GM12878 (cell line): Measurements from ENCODE around the gene ISG15. TPM values are rescaled to one million over a fixed set of nuclear protein-coding genes. Genes with fewer than 3 reads are reported as not detected.

ENCODE experiments used
- ATAC-seq: fragments of 200-7000 bp; cut with Tn5 transposase; 3 replicates; pipeline ENCODE4 v1.9.1; 2020; ENCODE audit warnings: mild to moderate bottlenecking, moderate library complexity
- BruUV-seq: library from RNA; stranded (reverse); fragments of 400-500 nt; replicated peaks from 2 replicates; lab custom pipeline; 2021; lab: Mats Ljungman, UMichigan
- CTCF ChIA-PET: fragments of 300-600 bp; sonication (Branson Sonifier 250); formaldehyde crosslinking; extraction: SDS; loops from one replicate; lab custom pipeline; 2021; ENCODE audit warnings: inconsistent platforms; lab: Yijun Ruan, JAX
- POLR2A ChIA-PET: fragments of 350-600 bp; formaldehyde crosslinking; extraction: SDS; loops from one replicate; lab custom pipeline; 2021; ENCODE audit warnings: inconsistent platforms; lab: Charles Lee
- RAD21 ChIA-PET: fragments of 300-600 bp; sonication (Branson Sonifier 250); formaldehyde crosslinking; loops from one replicate; lab custom pipeline; 2023; ENCODE audit warnings: antibody characterized with exemption; ENCODE audit not compliant: unreplicated experiment; lab: Charles Lee
- SMC1A ChIA-PET: fragments of 300-600 bp; sonication (Branson Sonifier 250); formaldehyde crosslinking; loops from one replicate; lab custom pipeline; 2023; ENCODE audit not compliant: unreplicated experiment, uncharacterized antibody; lab: Charles Lee
- DNase-seq: peaks from one replicate; pipeline ENCODE4 v3.0.0-alpha.2; 2011; ENCODE audit warnings: low read depth, low spot score
- FAIRE-seq: peaks from 3 replicates; lab custom pipeline; 2011; peaks lifted over from hg19 to GRCh38; lab: Jason Lieb, UNC
- H2AFZ ChIP-seq: 2 replicates; pipeline ENCODE4 v1.6.0; 2011; ENCODE audit warnings: low read depth, low read length, control low read depth; ENCODE audit not compliant: control insufficient read depth
- H3K27ac ChIP-seq: 2 replicates; pipeline ENCODE4 v1.5.1; 2011; ENCODE audit warnings: control low read depth; ENCODE audit not compliant: control insufficient read depth, insufficient read depth
- H3K27me3 ChIP-seq, 2 experiments: replicated peaks in 1 of 2; 2 replicates each; pipeline versions ENCODE4 v1.6.0 to v1.6.1; 2011; ENCODE audit warnings: low read length in 1 of 2; ENCODE audit not compliant: control insufficient read depth in 2 of 2, insufficient read depth in 2 of 2
- H3K36me3 ChIP-seq, 2 experiments: 2 replicates each; pipeline ENCODE4 v1.5.1; 2011; ENCODE audit warnings: low read length in 1 of 2; ENCODE audit not compliant: control insufficient read depth in 2 of 2, insufficient read depth in 2 of 2
- H3K4me1 ChIP-seq: 2 replicates; pipeline ENCODE4 v1.6.1; 2011; ENCODE audit warnings: mild to moderate bottlenecking, low read length, moderate library complexity, mixed read lengths; ENCODE audit not compliant: control insufficient read depth, insufficient read depth
- H3K4me2 ChIP-seq: 2 replicates; pipeline ENCODE4 v1.6.0; 2011; ENCODE audit warnings: control low read depth; ENCODE audit not compliant: control insufficient read depth, insufficient read depth
- H3K4me3 ChIP-seq: fragments of 200-600 bp; sonication (generic); 2 replicates; pipeline ENCODE4 v1.5.1; 2016
- H3K79me2 ChIP-seq: 2 replicates; pipeline ENCODE4 v1.6.0; 2011; ENCODE audit warnings: low read length; ENCODE audit not compliant: control insufficient read depth, insufficient read depth
- H3K9ac ChIP-seq: 2 replicates; pipeline ENCODE4 v1.8.0; 2011; ENCODE audit warnings: low read length, control low read depth, mixed read lengths; ENCODE audit not compliant: control insufficient read depth, insufficient read depth
- H3K9me3 ChIP-seq: replicated peaks from 3 replicates; pipeline ENCODE4 v1.5.1; 2011; ENCODE audit warnings: mild to moderate bottlenecking, low read length; ENCODE audit not compliant: control insufficient read depth, insufficient read depth
- H4K20me1 ChIP-seq: 2 replicates; pipeline ENCODE4 v1.6.0; 2011; ENCODE audit not compliant: control insufficient read depth, insufficient read depth
- ASH2L ChIP-seq: fragments of 300-600, 200-600 bp; sonication (generic); IDR thresholded peaks from 2 replicates; pipeline ENCODE4 v1.6.1; 2017; ENCODE audit warnings: low read depth, mild to moderate bottlenecking, borderline replicate concordance
- CEBPB ChIP-seq, 2 experiments: fragments of 150-350 bp in 1 of 2; IDR thresholded peaks; 2 replicates each; pipeline ENCODE4 v1.6.1; 2012 to 2014; ENCODE audit warnings: low read depth in 2 of 2, low read length in 2 of 2, borderline replicate concordance in 1 of 2, inconsistent platforms in 1 of 2
- GATAD2B ChIP-seq: fragments of 450-650 bp; conservative IDR thresholded peaks from 2 replicates; pipeline ENCODE4 v1.6.1; 2017; ENCODE audit warnings: low read depth, mild to moderate bottlenecking, moderate library complexity
- JUNB ChIP-seq: IDR thresholded peaks from 2 replicates; pipeline ENCODE4 v1.6.1; 2016; ENCODE audit warnings: antibody characterized with exemption, mild to moderate bottlenecking
- KLF5 ChIP-seq: fragments of 450-650 bp; IDR thresholded peaks from 2 replicates; pipeline ENCODE4 v1.6.1; 2014; ENCODE audit warnings: mild to moderate bottlenecking; ENCODE audit not compliant: partially characterized antibody
- POLR2A ChIP-seq: IDR thresholded peaks from 2 replicates; pipeline ENCODE4 v1.6.1; 2011; ENCODE audit warnings: low read depth, mild to moderate bottlenecking, low read length
- RBBP5 ChIP-seq: fragments of 200-600 bp; sonication (generic); conservative IDR thresholded peaks from 2 replicates; pipeline ENCODE4 v1.6.1; 2016
- WGBS: methylation state at CpG from one replicate; pipeline ENCODE4 v1.1.6; 2016; ENCODE audit warnings: low lambda C conversion rate; ENCODE audit not compliant: insufficient replicate concordance, insufficient coverage; ENCODE audit errors: missing lambda C conversion rate; 5-methylcytosine and 5-hydroxymethylcytosine counted together
- in situ Hi-C: fragments of 300-500 bp; cut with MboI; formaldehyde crosslinking; loops from 9 replicates; pipeline ENCODE4 v1.14.3; 2018; ENCODE audit warnings: mixed read lengths
- intact Hi-C: fragments of 100-400 bp; cut with micrococcal nuclease; formaldehyde crosslinking; loops from one replicate; pipeline ENCODE4 v1.14.2; 2022; ENCODE audit not compliant: unreplicated experiment
- polyA plus RNA-seq, 11 experiments: library from polyadenylated mRNA; depleted of rRNA in 4 of 11; unstranded in 6 of 11; stranded (reverse) in 5 of 11; fragments of >200 nt; fragmentation: Nextera tagmentation in 4 of 11; fragmentation: Illumina TruSeq in 1 of 11; extraction: Ambion mirVana in 4 of 11; extraction: Trizol in 1 of 11; gene quantifications; 1 replicate in 1 of 11; 2 replicates in 10 of 11; pipeline versions ENCODE4 v1.2.1 to v1.2.3, GENCODE V29; 2011 to 2016; ENCODE audit warnings: inconsistent platforms in 2 of 11, missing spikeins in 2 of 11, low read depth in 1 of 11
- total RNA-seq, 4 experiments: library from RNA; depleted of rRNA in 3 of 4; stranded (reverse); fragments of >200 nt in 3 of 4; fragmentation: Illumina TruSeq in 1 of 4; extraction: Trizol in 1 of 4; gene quantifications; 2 replicates each; pipeline versions ENCODE4 v1.2.1 to v1.2.3, GENCODE V29; 2013 to 2021
- TF ChIP-seq, protein P1 (sequence below): fragments of 450-650 bp; IDR thresholded peaks from 2 replicates; pipeline ENCODE4 v1.6.1; 2018; ENCODE audit warnings: mild to moderate bottlenecking, low read depth, moderate library complexity; ENCODE audit not compliant: partially characterized antibody
- TF ChIP-seq, protein P2 (sequence below): fragments of 450-650 bp; IDR thresholded peaks from 2 replicates; pipeline ENCODE4 v1.6.1; 2016; ENCODE audit warnings: mild to moderate bottlenecking
- TF ChIP-seq, protein P3 (sequence below): fragments of 450-650 bp; IDR thresholded peaks from 2 replicates; pipeline ENCODE4 v1.6.1; 2017; ENCODE audit warnings: antibody characterized with exemption, mild to moderate bottlenecking, moderate library complexity

The ISG15 gene
- total and polyA plus RNA-seq, 10 of the 15 experiments (the other 5 are each of a cell fraction or from before 2014, with no cell fraction given): 7.8 to 384 (median 274) TPM

DNA sequence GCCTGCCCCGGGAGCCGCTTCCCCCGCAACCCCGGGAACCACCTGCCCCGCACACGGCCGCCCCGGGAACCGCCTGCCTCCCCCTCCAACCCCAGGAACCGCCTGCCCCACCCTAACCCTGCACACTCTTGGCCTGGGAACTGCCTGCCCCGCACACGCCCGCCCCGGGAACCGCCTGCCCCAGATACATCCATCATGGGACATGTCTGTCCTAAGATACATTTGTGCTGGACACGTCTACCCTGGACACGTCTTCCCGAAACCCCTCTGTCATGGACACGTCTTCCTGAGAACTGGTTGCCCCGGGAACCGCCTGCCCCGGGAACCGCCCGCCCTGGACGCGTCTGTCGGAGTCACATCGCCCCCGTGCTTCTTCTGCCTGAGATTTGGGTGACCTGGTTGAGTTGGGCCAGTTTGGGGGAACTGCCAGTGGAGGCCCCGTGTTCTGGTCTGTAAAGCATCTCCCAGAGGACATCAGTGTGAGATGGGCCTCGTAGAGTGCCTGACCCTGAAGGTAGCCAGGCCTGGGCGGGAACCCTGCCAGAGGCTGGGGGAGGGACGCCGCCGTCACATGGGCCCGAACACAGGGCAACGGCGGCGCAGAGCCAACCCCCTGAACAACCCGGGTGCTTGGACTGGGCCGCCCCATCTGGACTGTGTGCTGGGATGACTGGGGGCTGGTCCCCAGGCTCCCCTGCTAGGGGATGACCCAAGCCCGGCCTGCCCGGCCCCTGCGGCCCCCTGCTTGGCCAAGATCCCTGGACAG, 35.0 kb upstream of the ISG15 start (continued):
- TF ChIP-seq, protein P1, sequence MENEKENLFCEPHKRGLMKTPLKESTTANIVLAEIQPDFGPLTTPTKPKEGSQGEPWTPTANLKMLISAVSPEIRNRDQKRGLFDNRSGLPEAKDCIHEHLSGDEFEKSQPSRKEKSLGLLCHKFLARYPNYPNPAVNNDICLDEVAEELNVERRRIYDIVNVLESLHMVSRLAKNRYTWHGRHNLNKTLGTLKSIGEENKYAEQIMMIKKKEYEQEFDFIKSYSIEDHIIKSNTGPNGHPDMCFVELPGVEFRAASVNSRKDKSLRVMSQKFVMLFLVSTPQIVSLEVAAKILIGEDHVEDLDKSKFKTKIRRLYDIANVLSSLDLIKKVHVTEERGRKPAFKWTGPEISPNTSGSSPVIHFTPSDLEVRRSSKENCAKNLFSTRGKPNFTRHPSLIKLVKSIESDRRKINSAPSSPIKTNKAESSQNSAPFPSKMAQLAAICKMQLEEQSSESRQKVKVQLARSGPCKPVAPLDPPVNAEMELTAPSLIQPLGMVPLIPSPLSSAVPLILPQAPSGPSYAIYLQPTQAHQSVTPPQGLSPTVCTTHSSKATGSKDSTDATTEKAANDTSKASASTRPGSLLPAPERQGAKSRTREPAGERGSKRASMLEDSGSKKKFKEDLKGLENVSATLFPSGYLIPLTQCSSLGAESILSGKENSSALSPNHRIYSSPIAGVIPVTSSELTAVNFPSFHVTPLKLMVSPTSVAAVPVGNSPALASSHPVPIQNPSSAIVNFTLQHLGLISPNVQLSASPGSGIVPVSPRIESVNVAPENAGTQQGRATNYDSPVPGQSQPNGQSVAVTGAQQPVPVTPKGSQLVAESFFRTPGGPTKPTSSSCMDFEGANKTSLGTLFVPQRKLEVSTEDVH: no peak

DNA sequence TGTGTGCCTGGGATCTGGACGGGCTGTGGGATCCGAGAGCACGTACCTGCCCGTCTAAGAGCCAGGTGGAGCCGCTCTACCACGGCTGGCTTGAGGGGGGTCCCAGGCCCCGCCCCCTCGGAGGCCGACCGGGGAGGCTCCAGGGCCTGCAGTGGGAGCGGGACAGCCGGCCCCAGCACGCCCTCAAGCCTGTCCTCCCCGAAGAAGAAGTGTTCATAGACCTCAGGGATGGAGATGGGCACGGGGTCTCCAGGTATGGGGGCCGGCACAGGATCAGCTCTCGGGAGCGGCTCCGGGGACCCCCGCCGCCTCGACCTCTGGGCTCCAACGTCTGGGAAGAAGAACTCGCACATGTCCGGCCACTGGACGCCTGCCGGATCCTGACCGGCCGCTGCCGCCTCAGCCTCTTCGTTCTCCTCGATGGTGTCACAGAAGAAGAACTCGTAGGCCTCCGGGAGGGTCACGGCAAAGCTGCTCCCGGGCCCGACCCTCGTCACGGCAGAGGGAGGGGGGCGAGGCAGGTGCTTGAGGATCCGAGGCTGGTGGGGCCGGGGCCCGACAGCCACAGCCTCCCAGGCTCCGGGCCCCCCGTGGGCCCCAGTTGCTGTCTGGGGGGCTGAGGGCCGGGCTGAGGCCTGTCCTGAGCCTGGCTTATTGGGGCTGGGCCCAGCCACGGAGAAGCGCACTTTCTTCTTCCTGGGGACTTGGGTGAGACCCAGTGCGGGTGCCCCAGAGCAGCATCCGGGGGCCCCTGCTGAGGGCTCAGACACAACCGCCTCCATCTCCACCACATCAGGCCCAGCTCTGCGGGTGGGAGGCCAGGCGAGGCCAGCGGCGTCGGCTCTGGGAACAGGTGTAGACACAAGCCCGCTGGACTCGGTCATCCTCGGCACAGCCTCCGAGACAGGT, 34.2 kb upstream of the ISG15 start:
- H3K4me1 ChIP-seq: no peaks in the 10 kb centered on the region
- DNase-seq (no peak), ATAC-seq (no peak), FAIRE-seq (no peak)
- no peak overlapping the region for H2AFZ ChIP-seq
- ChIA-PET RAD21 (no interaction called here), SMC1A (no interaction called here), POLR2A (no interaction called here), CTCF (no interaction called here)
- no peaks in the 10 kb centered on the region; the same call in 2 of the 3 replicates for H3K9me3 ChIP-seq
- in situ Hi-C loops (no loop called here), intact Hi-C loops (no loop called here)
- H3K27ac ChIP-seq: no peak overlapping the region
- H3K36me3 ChIP-seq: no peaks in the 10 kb centered on the region
- H4K20me1 ChIP-seq: no peaks in the 10 kb centered on the region
- no peak overlapping the region for H3K4me2 ChIP-seq
- H3K9ac ChIP-seq: no peak overlapping the region
- H3K79me2 ChIP-seq: no peaks in the 10 kb centered on the region
- H3K4me3 ChIP-seq: no peak overlapping the region
- TF ChIP-seq, protein P2, sequence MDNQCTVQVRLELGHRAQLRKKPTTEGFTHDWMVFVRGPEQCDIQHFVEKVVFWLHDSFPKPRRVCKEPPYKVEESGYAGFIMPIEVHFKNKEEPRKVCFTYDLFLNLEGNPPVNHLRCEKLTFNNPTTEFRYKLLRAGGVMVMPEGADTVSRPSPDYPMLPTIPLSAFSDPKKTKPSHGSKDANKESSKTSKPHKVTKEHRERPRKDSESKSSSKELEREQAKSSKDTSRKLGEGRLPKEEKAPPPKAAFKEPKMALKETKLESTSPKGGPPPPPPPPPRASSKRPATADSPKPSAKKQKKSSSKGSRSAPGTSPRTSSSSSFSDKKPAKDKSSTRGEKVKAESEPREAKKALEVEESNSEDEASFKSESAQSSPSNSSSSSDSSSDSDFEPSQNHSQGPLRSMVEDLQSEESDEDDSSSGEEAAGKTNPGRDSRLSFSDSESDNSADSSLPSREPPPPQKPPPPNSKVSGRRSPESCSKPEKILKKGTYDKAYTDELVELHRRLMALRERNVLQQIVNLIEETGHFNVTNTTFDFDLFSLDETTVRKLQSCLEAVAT: no peak
- TF ChIP-seq GATAD2B (no peak), KLF5 (no peak), ASH2L (no peak), JUNB (no peak), RBBP5 (no peak), CEBPB (IDR thresholded peaks at IDR 0.05; ENCODE audit: borderline replicate concordance in 1 of 2, low read depth in 2 of 2, low read length in 2 of 2) (no peak), POLR2A (no peak)
- TF ChIP-seq, protein P3, sequence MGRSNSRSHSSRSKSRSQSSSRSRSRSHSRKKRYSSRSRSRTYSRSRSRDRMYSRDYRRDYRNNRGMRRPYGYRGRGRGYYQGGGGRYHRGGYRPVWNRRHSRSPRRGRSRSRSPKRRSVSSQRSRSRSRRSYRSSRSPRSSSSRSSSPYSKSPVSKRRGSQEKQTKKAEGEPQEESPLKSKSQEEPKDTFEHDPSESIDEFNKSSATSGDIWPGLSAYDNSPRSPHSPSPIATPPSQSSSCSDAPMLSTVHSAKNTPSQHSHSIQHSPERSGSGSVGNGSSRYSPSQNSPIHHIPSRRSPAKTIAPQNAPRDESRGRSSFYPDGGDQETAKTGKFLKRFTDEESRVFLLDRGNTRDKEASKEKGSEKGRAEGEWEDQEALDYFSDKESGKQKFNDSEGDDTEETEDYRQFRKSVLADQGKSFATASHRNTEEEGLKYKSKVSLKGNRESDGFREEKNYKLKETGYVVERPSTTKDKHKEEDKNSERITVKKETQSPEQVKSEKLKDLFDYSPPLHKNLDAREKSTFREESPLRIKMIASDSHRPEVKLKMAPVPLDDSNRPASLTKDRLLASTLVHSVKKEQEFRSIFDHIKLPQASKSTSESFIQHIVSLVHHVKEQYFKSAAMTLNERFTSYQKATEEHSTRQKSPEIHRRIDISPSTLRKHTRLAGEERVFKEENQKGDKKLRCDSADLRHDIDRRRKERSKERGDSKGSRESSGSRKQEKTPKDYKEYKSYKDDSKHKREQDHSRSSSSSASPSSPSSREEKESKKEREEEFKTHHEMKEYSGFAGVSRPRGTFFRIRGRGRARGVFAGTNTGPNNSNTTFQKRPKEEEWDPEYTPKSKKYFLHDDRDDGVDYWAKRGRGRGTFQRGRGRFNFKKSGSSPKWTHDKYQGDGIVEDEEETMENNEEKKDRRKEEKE: no peak
- 69% methylated on average over 54 of the region's 60 CpGs for WGBS
- no peaks in the 10 kb centered on the region for H3K27me3 ChIP-seq
- no TSS peak for BruUV-seq
